ENCODE measurements around the gene SEPTIN11. TPM values are rescaled to one million over a fixed set of nuclear protein-coding genes. Genes with fewer than 3 reads are reported as not detected.

The SEPTIN11 gene
- total and polyA plus RNA-seq, 3 donors from 2014 or later = 15.5 to 22.8 (median 21.2) TPM

DNA sequence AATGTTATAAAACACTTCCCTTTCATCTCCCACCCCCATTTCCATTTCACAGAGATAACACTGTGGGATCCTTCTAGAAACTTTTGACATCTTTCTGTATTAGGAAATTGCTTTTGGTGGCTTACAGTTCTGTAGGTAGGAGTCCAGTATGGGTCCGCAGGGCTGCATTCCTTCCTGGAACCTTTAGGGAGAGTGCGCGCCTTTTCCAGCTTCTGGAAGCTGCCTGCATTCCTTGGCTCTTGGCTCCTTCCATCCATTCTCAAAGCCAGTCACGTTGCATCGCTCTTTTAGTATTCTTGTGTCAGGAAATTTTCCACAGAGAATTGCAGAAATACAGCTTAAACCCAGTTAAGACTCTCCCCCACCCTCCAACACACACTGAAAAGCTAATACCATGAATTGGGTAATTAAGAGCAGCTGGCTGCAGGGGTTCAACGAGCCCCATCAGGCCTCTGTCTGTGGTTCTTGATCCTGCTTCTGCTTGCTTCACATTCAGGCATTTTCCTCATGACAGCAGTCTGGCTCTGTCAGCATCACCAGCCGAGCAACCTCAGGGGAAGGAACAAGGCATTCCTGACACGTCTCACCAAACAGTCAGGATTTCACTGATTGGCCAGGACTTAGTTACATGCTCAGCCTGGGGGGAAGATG, 48.8 kb downstream of the SEPTIN11 start:
- Histone ChIP-seq H3K36me3 (ENCODE audit: low read depth, missing control alignments) (no peaks in the 10 kb centered on the region), H3K27ac (no peak overlapping the region), H3K27me3 (no peaks in the 10 kb centered on the region), H3K9me3 (no peaks in the 10 kb centered on the region), H3K4me3 (no peak overlapping the region), H3K4me1 (peaks cover 9% of the 10 kb centered on the region)
- TF ChIP-seq POLR2A (IDR thresholded peaks at IDR 0.05) = no peak
- no peak for DNase-seq
- intact Hi-C loops (cut with DNase I; ENCODE audit: low total_unique reads) = no loop called here
- WGBS, 2 donors = 90 to 92% methylated on average over 8 of the region's 8 CpGs

Other genes with a start within 250 kb of the SEPTIN11 start
- gene SOWAHB, start 51.6 kb upstream of the SEPTIN11 start, total RNA-seq = under 1 TPM; 0.08 to 0.12 TPM
- 0.21 TPM for gene SOWAHB, start 51.6 kb upstream of the SEPTIN11 start, polyA plus RNA-seq (ENCODE audit: insufficient read depth, low read depth, low replicate concordance)
- gene CCNI, start 126.2 kb downstream of the SEPTIN11 start, total RNA-seq = 100 to 1,000 TPM; 261 to 288 TPM
- 259 TPM for gene CCNI, start 126.2 kb downstream of the SEPTIN11 start, polyA plus RNA-seq (ENCODE audit: insufficient read depth, low read depth, low replicate concordance)
- 10 to 100 TPM; 14.4 to 19.5 TPM for gene CCNG2, start 207.5 kb downstream of the SEPTIN11 start, total RNA-seq
- 20.8 TPM for gene CCNG2, start 207.5 kb downstream of the SEPTIN11 start, polyA plus RNA-seq (ENCODE audit: insufficient read depth, low read depth, low replicate concordance)

Measured in testis (tissue), 3 donors.